Lower leg skin (tissue), 3 donors: ENCODE data around the gene ZNF610.

Source experiments
- CTCF ChIP-seq, 3 donors: fragments of 450-650 bp; IDR thresholded peaks; one replicate each; pipeline ENCODE4 v1.5.1; 2016; ENCODE audit warnings: antibody characterized with exemption in 3 of 3, mild to moderate bottlenecking in 3 of 3, moderate library complexity in 2 of 3
- POLR2A ChIP-seq, 2 donors: fragments of 450-650 bp; IDR thresholded peaks; one replicate each; pipeline ENCODE4 v1.6.1; 2016 to 2017; ENCODE audit warnings: antibody characterized with exemption in 2 of 2, mild to moderate bottlenecking in 1 of 2, moderate library complexity in 1 of 2

- no peak for TF ChIP-seq CTCF (IDR thresholded peaks at IDR 0.05)
- TF ChIP-seq POLR2A (IDR thresholded peaks at IDR 0.05), result no peak
Measured at GRCh38 chr19:52296400-52296772, 39.7 kb upstream of the ZNF610 start.
